PFSK-1 (cell line): ENCODE data around the gene ZNF485.

ENCODE experiments used
- TAF1 ChIP-seq: IDR thresholded peaks from 2 replicates; pipeline ENCODE4 v1.6.1; 2012; ENCODE audit warnings: low read length, control low read depth, borderline replicate concordance; ENCODE audit not compliant: insufficient read depth
- TF ChIP-seq, protein P1 (sequence below), 2 experiments: IDR thresholded peaks; 2 replicates each; pipeline versions ENCODE4 v1.6.1 to v1.8.0; 2011 to 2012; ENCODE audit warnings: low read depth in 2 of 2, low read length in 2 of 2, control low read depth in 1 of 2, inconsistent platforms in 1 of 2, mild to moderate bottlenecking in 1 of 2, moderate library complexity in 1 of 2; ENCODE audit not compliant: insufficient read depth in 1 of 2

DNA sequence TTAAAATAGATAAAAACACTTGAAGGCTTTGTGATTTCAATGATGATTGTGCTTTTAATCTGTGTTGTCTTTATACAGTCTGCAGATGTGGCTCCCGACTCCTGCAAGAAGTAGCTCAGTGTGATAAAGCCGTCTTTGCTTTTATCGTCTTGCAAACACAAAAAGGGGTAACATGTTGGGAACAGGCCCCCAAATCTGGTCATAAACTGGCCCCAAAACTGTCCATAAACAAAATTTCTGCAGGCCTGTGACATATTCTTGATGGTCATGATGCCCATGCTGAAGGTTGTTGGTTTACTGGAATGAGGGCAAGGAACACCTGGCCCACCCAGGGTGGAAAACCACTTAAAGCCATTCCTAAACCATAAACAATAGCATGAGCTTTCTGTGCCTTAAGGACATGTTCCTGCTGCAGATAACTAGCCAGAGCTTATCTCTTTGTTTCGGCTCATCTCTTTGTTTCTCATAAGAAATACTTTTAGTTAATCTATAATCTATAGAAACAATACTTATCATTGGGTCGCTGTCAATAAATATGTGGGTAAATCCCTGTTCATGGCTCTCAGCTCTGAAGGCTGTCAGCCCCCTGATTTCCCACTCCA, 14.8 kb upstream of the ZNF485 start:
- no peak for TF ChIP-seq TAF1
- TF ChIP-seq, protein P1, sequence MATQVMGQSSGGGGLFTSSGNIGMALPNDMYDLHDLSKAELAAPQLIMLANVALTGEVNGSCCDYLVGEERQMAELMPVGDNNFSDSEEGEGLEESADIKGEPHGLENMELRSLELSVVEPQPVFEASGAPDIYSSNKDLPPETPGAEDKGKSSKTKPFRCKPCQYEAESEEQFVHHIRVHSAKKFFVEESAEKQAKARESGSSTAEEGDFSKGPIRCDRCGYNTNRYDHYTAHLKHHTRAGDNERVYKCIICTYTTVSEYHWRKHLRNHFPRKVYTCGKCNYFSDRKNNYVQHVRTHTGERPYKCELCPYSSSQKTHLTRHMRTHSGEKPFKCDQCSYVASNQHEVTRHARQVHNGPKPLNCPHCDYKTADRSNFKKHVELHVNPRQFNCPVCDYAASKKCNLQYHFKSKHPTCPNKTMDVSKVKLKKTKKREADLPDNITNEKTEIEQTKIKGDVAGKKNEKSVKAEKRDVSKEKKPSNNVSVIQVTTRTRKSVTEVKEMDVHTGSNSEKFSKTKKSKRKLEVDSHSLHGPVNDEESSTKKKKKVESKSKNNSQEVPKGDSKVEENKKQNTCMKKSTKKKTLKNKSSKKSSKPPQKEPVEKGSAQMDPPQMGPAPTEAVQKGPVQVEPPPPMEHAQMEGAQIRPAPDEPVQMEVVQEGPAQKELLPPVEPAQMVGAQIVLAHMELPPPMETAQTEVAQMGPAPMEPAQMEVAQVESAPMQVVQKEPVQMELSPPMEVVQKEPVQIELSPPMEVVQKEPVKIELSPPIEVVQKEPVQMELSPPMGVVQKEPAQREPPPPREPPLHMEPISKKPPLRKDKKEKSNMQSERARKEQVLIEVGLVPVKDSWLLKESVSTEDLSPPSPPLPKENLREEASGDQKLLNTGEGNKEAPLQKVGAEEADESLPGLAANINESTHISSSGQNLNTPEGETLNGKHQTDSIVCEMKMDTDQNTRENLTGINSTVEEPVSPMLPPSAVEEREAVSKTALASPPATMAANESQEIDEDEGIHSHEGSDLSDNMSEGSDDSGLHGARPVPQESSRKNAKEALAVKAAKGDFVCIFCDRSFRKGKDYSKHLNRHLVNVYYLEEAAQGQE (IDR thresholded peaks at IDR 0.05; ENCODE audit: insufficient read depth in 1 of 2, low read depth in 2 of 2, low read length in 2 of 2): no peak
